HepG2 (cell line): ENCODE data around the gene EFNB1. TPM values are rescaled to one million over a fixed set of nuclear protein-coding genes. Genes with fewer than 3 reads are reported as not detected.

Experiments
- ARNTL ChIP-seq: sonication (generic); formaldehyde crosslinking; IDR thresholded peaks from 2 replicates; pipeline ENCODE4 v1.4.0; 2020; ENCODE audit warnings: mild to moderate bottlenecking, missing genetic modification reagents
- FOXP4 ChIP-seq: sonication (generic); formaldehyde crosslinking; IDR thresholded peaks from 2 replicates; pipeline ENCODE4 v1.4.0; 2020; ENCODE audit warnings: missing genetic modification reagents
- KAT8 ChIP-seq: IDR thresholded peaks from 2 replicates; pipeline ENCODE4 v1.6.1; 2016; ENCODE audit warnings: missing genetic modification reagents, missing compliant biosample characterization
- MAX ChIP-seq: IDR thresholded peaks from 2 replicates; pipeline ENCODE4 v1.6.1; 2012; ENCODE audit warnings: inconsistent platforms
- MYC ChIP-seq: sonication (generic); formaldehyde crosslinking; IDR thresholded peaks from 2 replicates; pipeline ENCODE4 v1.9.0; 2021; ENCODE audit warnings: missing genetic modification reagents, borderline replicate concordance
- SAP130 ChIP-seq: IDR thresholded peaks from 2 replicates; pipeline ENCODE4 v1.6.1; 2016; ENCODE audit warnings: low read depth
- TBX2 ChIP-seq: sonication (generic); formaldehyde crosslinking; IDR thresholded peaks from 2 replicates; pipeline ENCODE4 v1.5.0; 2020; ENCODE audit warnings: missing genetic modification reagents, mild to moderate bottlenecking, borderline replicate concordance
- ZFP62 ChIP-seq: sonication (generic); formaldehyde crosslinking; IDR thresholded peaks from 2 replicates; pipeline ENCODE4 v1.4.0; 2020; ENCODE audit warnings: missing genetic modification reagents
- ZNF234 ChIP-seq: sonication (generic); formaldehyde crosslinking; conservative IDR thresholded peaks from 2 replicates; pipeline ENCODE4 v1.5.1; 2020; ENCODE audit warnings: mild to moderate bottlenecking, missing genetic modification reagents
- ZNF646 ChIP-seq: sonication (generic); formaldehyde crosslinking; IDR thresholded peaks from 2 replicates; pipeline ENCODE4 v1.9.0; 2021; ENCODE audit warnings: mild to moderate bottlenecking, missing genetic modification reagents
- ZNF672 ChIP-seq: sonication (generic); formaldehyde crosslinking; IDR thresholded peaks from 2 replicates; pipeline ENCODE4 v1.8.1; 2022; ENCODE audit warnings: missing genetic modification reagents
- ZNF687 ChIP-seq: sonication (generic); formaldehyde crosslinking; IDR thresholded peaks from 2 replicates; pipeline ENCODE4 v1.5.1; 2020; ENCODE audit warnings: mild to moderate bottlenecking, missing genetic modification reagents, moderate library complexity
- polyA plus RNA-seq, 8 experiments: library from polyadenylated mRNA; depleted of rRNA in 3 of 8; stranded (reverse) in 7 of 8; unstranded in 1 of 8; fragments of >200 nt; fragmentation: Illumina TruSeq in 4 of 8; extraction: Trizol in 4 of 8; gene quantifications; 2 replicates each; pipeline versions ENCODE4 v1.2.1 to v1.2.3, GENCODE V29; 2011 to 2016; ENCODE audit warnings: low read depth in 4 of 8, missing spikeins in 1 of 8, mixed read lengths in 1 of 8; ENCODE audit not compliant: insufficient read depth in 1 of 8
- total RNA-seq, 5 experiments: library from RNA; depleted of rRNA; stranded (reverse); fragments of >200 nt; fragmentation: Illumina TruSeq; extraction: Trizol; gene quantifications; 2 replicates each; pipeline ENCODE4 v1.2.3, GENCODE V29; 2016; ENCODE audit warnings: low read depth in 1 of 5

EFNB1 gene
- total and polyA plus RNA-seq, 2 of the 13 experiments (the other 11 are each of a cell fraction or from before 2014, with no cell fraction given) = 4.0 to 4.1 TPM

- peak; percentile 85 for TF ChIP-seq ZNF646 (CRISPR knock-in tag)
- TF ChIP-seq ZNF687 (CRISPR knock-in tag) = peak; percentile 27
- TF ChIP-seq SAP130 = peak; percentile 55
- TF ChIP-seq KAT8 (CRISPR knock-in tag) = no peak
- peak; percentile 21; the same call in 1 of the 2 replicates for TF ChIP-seq MYC (CRISPR knock-in tag)
- TF ChIP-seq ZFP62 = no peak
- peak; percentile 56 for TF ChIP-seq FOXP4 (CRISPR knock-in tag)
- TF ChIP-seq MAX = peak; percentile 48; the same call in 1 of the 2 replicates
- TF ChIP-seq TBX2 = peak; percentile 52; the same call in 1 of the 2 replicates
- TF ChIP-seq ARNTL (CRISPR knock-in tag) = peak; percentile 37; the same call in 1 of the 2 replicates
- TF ChIP-seq ZNF672 (CRISPR knock-in tag) = no peak
- TF ChIP-seq ZNF234 (CRISPR knock-in tag) = no peak
These were observed 2.5 kb upstream of the EFNB1 start (continued) for GRCh38 chrX:68826113-68826980.
